AG08396 (cell line): ENCODE data around the gene OR2AE1.
"Not testable (repeated sequence)": the region's sequence is repeated elsewhere in the genome, so short reads cannot be mapped to it uniquely, and the experiment has no call there.

Experiments used
- DNase-seq: peaks from one replicate; pipeline ENCODE4 v3.0.0; 2012; ENCODE audit warnings: low spot score, mixed read lengths

Gene OR2AE1, protein sequence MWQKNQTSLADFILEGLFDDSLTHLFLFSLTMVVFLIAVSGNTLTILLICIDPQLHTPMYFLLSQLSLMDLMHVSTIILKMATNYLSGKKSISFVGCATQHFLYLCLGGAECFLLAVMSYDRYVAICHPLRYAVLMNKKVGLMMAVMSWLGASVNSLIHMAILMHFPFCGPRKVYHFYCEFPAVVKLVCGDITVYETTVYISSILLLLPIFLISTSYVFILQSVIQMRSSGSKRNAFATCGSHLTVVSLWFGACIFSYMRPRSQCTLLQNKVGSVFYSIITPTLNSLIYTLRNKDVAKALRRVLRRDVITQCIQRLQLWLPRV

DNA sequence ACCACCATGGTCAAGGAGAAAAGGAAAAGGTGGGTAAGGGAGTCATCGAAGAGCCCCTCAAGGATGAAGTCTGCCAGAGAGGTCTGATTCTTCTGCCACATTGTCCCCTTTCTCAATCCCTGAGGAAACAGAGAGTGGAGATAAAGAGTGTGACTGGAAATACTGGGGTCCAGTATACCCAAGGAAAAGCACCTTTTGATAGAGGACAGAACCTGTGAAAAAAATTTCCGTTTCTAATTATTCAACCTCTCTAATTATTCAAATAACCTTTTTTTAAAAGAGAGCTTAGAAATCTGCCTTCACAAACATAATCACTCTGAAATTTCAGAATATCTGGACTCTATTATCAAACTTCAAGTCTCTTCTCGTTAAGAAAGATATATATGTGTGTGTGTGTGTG is at the start of gene OR2AE1:
Gene OR2AE1, minus strand, starts transcription at position 101 of the 400 bp plus-strand sequence. Its CDS starts 0 bp downstream, at position 101.
- DNase-seq, result no peak

DNA sequence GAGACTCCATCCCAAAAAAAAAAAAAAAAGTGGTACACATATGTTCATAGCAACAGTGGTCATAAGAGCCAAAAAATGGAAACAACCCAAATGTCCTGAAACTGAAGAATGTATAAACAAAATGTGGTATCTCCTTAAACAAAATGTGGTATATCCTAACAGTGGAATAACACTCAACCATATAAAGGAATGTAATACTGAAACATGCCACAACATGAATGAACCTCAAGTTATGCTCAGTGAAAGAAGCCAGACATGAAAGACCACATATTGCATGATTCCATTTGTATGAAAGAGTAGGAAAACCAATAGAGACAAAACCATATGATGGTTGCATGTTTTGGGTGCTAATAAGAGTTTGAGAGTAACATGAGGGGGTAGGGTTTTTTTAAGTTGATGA is 49.5 kb upstream of the OR2AE1 start:
- no peak for DNase-seq

DNA sequence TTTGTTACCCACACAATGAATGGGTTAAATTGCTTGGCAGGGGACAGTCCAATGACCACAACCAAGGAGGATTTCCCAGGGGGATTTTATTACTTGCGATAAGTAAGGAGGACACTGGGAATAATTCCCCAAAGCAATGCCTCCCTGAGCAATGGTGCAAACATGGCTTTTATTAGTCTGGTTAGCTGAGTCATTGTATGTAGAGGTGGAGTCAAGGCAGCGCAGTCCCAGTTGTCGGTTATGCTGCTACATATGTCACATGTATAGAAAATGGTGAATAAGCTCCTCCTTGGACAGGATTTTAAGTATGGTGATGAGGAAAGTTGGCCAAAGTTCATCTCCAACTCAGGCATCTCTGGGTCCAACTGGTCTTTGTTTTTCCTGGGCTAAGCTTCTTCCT is 46.4 kb upstream of the OR2AE1 start:
- no peak for DNase-seq

DNA sequence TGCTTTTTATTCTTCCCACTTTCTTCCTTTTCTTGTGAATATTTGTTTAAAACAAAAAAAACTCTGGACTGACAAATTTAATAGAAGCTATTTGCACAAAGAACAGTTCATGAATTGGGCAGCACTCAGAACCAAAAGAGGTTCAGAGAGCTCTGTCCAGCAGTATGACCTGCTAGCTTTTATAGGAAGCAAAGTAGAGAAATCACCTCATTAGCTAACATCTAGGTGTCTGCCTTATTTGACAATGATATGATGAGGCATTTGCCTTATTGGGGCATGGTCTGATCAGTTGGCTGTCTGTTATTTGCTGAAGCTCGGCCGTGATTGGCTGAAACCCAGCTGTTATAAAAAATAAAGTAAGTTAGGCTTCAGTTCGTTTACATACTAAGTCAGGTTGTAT is 43.3 kb upstream of the OR2AE1 start:
- DNase-seq, result no peak

DNA sequence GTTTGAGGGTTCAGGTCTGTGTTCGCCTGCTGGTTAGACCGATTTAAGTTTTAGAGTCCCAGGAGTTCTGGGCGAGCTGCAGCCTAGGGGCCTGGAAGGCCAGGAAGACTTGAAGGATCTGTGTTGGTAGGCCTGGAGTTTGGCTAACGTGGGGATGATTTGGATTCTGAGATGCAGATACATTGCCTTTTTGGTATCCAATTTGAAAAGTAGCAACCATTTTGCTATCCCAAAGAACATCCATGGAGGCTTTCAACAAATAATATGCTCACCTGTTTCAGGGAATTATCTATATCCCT is 42.9 kb upstream of the OR2AE1 start:
- no peak for DNase-seq

DNA sequence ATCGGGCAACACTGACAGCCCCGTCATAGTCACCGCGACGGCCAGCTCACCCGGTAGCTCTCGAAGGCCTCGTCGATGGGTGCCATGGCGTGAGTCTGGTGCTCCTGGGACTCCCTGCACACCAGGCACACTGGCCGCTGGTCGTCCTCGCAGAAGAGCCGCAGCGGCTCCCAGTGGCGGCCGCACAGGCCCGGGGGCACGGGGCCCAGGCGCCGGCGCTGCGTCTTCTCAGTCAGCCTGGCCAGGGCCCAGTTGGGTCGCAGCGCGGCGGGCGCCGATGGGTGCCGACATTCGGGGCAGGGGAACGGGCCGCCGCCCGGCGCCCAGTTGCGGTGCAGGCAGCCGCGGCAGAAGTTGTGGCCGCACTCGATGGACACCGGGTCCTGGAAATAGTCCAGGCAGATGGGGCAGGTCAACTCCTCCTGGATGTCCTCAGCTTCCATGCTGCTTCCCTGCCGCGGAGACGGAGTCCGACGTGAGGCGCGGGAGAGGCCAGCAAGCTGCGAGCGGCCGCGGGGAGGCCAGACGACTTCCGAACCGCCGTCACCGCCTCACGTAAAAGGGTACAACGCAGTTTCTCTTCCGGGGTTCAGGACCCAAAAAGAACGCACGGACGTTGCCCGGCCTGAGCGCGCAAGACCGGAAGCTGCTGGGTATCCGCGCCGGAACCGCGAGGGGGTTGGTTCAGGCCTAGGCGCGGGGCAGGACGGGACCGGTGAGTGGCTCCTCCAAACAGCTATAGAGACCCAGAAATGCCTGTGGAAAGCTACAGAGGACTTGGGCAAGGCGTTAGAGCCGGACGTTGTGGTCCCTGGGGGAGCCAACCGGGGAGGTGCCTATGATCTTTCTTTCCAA is 42.4 kb upstream of the OR2AE1 start, which contains the start of gene TRIM4:
Gene TRIM4, minus strand, starts transcription at position 572 of the 855 bp plus-strand sequence. Its CDS starts 129 bp downstream, at position 443.
- DNase-seq, result peak; percentile 95

DNA sequence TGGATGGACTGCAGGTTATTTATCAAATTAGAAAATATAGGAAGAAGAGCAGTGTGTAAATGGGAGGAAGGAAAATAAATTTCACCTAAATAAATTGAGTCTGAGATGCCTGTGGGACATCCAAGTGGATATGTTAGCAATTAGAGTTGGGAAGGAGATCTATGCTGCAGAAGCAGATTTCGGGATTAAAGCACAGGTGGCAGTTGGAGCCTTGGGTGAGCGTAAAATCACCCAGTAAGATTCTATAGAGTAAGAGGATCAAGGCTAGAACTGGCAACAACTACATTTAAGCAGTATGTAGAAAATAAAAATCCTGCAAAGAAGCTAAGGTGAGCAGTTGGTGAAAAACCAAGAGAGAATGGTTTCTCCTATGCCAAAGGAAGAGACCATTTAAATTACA is 34.1 kb upstream of the OR2AE1 start:
- DNase-seq, result no peak

DNA sequence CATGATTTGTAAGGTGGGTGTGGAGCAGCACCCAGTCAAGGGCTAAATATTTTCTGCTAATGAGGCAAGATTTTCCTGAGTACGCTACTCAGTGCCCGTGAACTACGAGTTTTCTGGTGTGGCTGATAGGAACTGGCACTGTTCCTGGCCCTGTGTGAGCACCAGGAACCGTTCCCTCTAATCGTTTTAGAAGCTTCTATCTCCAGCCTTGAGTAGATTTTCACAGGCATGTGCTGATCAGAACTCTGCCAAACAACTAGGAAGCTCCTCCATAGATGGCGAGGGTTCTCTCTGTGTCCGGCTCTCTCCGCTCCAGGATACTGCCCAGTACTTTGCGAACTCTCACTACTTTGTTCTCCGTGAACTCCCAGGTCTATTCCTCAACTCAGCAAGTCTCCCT is 24.7 kb upstream of the OR2AE1 start:
- DNase-seq, result no peak

DNA sequence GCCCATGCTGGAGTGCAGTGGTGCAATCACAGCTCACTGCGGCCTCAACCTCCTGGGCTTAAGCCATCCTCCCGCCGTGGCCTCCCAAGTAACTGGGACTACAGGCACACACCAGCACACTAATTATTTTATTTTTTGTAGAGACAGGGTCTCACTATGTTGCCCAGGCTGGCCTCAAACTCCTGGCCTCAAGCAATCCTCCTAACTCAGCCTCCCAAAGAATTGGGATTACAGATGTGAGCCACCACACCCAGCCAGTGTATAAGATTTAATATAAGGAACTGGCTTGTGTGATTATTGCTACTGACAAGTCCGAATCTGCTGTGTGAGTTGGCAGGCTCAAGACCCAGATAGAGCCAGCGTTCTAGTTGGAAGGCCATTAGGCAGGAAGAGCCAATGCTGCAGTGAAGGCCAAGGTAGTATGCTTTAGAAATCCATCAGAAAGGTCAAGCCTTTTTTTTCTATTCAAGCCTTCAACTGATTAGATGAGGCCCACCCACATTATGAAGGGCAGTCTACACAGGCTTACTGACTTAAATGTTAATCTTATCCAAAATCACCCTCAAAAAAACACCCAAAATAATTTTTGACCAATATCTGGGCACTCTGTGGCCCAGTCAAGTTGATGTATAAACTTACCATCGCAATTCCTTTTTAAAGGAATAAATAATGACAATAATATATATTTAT is 23.1 kb upstream of the OR2AE1 start:
- DNase-seq, result no peak

DNA sequence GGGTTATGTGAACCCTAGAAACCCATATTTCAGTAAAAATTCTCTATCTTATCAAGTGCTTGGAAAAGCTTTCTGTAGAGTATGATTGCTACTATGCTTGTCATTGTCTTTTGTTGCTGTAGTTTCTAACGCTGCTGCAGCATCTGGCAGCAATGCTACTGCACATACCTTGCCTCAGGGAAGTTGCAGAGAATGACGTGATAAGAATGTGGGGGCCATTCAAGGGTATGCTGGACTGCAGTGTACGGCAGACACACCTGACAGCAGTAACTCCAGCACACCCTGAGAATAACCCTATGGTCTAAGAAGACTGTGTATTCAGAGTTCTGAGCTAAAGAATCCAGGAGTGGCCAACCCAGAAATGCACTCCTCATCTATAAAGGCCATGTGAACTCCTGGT is 22.0 kb upstream of the OR2AE1 start:
- DNase-seq, result no peak

DNA sequence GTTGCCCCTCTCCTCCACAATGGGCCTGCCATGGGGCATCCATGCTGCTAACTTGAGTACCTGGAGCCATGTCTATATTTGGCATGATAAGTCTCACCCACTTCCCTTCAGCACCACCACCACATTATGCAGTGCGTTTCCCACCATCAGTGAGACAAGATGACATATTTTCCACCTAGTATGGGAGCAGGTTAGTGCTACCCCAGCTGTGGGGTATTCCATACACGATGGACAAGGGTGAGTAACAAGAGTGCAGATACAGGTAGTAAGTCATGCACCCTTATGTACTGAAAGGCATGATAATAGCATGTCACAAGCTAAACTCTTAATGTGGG is 21.2 kb upstream of the OR2AE1 start:
- no peak for DNase-seq

DNA sequence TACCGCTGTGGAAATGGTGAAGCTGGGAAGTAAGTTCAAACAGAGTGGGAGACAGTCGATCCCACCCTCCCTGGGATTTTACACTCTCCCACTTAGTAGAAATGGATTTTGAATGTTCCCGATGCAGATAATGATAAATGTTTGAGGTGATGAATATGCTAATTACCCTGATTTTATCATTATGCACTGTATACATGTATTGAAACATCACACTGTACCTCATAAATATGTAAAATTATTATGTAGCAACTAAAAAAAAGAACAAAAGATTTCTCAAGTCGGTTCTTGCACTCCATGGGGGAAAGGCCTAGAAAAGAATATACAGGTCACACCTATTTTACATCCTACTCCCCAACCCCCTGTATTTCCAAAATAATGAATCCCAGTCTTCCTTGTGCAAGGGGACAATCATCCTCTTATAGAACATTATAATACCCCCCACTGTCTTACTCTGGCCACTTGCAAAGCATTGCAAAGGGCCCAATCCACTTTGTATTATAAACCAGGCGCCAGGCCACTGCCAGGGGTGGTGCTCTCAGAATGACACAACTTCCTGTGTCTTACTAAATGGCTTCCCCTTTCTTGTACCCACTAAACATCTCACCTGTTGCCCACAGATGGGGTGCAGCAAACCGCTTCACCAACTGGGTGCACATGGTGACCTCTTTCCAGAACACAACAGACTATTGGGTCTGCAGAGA is 20.6 kb upstream of the OR2AE1 start:
- DNase-seq, result no peak

DNA sequence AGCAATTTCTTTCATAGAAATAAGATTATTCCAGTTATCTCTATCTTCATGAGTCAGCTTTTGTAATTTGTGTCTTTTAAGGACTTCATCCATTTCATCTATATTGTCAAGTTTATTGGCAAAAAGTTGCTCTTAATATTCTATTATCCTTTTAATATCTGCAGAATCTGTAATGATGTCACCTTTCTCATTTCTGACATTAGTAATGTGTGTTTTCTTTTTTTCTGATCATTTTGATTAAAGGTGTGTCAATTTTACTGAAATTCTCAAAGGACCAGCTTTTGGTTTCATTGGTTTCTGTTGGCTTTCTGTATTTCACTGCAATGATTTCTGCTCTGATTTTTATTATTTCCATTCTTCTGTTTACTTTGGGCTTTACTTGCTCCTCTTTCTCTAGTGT is 17.9 kb upstream of the OR2AE1 start:
- no peak for DNase-seq

DNA sequence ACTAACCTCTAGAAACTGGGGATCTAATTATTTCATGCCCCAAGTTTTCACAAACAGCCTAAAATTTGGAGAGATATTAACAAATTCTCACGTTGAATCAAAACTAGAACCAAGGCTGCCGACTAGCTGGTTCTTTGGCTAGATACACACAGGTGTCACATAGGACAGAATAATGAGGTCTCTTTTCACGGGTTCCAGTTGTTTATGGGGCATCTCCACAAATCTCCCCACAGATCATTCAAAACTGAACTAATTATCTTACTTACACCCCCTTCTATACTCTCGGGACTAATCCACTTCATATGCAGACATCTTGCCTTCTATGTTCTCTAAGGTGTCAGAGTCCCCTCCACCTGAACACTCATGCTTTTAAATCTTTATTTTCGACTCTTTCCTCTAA is 16.4 kb upstream of the OR2AE1 start:
- DNase-seq, result no peak

DNA sequence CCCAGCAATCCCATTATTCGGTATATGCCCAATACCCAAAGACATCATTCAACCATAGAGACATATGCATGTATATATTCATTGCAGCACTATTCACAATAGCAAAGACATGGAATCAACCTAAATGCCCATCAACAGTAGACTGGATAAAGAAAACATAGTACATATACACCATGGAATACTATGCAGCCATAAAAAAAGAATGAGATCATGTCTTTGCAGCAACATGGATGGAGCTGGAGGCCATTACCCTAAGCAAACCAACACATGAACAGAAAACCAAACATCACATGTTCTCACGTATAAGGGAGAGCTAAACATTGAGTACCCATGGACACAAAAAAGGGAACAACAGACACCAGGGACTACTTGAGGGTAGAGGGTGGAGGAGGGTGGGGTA is 13.5 kb upstream of the OR2AE1 start:
- not testable (repeated sequence) for DNase-seq

DNA sequence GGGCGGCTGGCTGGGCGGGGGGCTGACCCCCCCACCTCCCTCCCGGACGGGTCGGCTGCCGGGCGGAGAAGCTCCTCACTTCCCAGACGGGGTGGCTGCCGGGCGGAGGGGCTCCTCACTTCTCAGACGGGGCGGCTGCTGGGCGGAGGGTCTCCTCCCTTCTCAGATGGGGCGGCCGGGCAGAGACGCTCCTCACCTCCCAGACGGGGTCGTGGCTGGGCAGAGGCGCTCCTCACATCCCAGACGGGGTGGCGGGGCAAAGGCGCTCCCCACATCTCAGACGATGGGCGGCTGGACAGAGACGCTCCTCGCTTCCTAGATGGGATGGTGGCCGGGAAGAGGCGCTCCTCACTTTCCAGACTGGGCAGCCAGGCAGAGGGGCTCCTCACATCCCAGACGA is 11.5 kb upstream of the OR2AE1 start:
- DNase-seq, result not testable (repeated sequence)

DNA sequence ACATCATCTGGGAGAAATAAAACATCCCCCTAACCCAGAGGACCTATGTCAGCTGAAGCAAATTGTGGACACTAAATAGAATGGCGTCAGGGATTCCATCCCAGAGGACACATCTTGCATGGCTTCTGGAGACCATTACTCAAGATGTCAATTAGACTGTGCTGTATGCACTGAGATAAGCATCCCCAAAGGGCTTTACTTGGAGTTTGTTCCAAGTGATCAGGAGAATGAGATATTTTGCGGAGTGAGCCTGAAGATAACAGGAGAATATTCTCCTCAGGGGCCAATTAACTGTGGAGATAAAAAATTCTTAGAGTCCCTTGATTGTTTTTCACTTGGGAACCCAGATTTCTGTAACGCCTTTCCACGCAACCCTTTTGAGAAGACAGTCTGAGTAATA is 4.5 kb upstream of the OR2AE1 start:
- DNase-seq, result no peak

DNA sequence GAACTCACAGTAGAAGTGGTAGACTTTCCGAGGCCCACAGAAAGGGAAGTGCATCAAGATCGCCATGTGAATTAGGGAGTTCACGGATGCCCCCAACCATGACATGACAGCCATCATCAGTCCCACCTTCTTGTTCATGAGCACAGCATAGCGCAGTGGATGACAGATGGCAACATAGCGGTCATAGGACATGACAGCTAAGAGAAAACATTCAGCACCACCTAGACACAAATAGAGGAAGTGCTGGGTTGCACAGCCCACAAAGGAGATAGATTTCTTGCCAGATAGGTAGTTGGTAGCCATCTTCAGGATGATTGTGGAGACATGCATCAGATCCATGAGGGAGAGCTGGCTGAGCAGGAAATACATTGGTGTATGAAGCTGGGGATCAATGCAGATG is 342 bp downstream of the OR2AE1 start:
- DNase-seq, result no peak

DNA sequence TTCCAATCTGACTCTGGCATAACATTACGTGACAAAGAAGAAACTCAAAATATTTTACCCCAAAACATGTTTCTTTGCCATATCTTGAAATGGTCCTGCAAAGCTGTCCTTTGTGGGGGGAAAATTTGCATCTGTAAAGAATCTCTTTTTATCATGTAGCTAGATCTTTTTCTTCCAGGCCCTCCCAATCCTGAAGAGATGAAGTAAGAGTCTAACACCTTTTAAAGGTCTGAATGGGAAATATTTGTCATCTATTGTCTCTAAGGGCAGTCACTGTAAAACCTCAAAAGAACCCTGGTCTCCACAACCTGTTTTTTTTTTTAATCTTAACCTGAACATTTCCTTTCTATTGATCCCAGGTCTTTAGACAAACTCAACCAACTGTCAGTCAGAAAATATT is 8.6 kb downstream of the OR2AE1 start:
- no peak for DNase-seq

DNA sequence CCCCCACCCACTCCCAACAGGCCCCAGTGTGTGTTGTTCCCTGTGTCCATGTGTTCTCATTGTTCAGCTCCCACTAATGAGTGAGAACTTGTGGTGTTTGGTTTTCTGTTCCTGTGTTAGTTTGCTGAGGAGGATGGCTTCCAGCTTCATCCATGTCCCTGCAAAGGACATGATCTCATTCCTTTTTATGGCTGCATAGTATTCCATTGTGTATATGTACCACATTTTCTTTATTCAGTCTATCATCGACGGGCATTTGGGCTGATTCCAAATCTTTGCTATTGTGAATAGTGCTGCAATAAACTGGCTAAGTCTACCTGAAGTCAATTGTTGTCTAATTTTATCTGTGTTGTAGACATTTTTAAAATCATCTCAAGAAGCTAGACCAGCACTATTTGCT is 9.4 kb downstream of the OR2AE1 start:
- not testable (repeated sequence) for DNase-seq

DNA sequence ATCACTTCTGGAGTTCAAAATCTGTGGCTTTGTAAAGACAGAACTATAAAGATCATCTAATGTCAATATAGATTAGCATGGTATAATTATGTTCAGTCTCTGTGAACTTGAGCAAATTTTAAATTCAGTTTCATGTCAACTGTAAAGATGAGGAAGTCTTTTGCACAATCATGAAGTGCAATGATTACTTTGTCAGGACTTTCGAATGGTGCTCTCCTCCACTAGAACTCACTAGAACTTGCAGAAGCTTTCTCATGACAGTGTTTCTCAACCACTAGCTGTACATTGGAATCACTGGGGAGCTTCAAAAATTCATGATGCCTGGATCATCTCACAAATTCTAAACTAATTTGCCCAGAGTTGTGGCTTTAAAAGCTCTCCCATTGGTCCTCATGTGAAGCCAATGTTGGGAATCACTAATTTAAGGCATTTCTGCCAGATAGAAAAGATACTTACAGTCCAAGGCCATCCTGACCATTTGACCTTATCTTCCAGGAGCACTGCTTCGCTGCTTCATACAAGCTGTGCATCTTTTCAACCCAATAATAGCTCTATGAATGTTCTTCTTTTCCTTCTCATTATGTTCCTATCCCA is 12.9 kb downstream of the OR2AE1 start:
- DNase-seq, result no peak
